ENCODE measurements around the gene SLC26A11.

DNA sequence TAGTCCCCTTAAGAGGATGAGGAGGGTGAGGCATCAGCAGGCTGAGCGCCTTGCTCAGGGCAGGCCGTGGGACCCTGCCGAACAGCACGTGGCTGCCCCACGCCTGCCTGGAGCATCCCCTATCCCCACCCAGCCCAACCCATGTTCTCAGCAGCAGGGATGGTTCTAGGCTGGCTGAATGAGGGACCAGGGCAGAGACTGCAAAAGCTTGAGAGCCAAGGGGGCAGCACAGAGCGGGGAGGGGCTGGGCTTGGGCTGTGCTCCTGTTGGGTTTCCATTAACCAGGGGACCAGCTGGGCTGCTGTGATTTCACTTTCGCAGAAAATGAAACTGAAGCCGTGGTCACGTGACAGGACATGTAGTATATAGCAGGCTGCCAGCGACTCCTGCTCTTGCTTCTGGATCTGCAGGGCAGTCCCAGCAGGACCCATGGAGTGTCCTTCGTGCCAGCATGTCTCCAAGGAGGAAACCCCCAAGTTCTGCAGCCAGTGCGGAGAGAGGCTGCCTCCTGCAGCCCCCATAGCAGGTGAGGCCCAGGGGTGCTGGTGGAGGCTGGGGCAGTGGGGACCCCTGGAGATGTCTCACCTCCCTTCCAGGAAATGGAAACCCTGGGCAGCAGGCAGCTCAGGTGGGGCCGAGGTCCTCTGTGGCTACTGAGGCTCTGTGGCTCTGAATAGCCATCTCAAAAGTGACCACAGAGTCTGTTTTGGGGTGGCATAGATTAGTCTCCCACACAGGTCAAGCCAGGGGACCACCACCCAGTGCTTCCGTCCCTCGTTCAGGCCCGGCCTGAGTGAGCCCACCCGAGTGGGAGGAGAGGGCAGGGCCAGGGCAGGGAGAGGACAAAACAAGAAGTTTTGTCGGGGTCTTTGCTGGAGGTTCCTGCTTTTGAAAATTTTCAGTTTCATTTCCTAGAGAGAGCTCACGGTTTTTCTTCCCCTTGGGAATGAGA, 43.3 kb downstream of the SLC26A11 start:
- TF ChIP-seq SUZ12 (IDR thresholded peaks at IDR 0.05; ENCODE audit: extremely low read depth, insufficient read depth, insufficient read length) = no peak
- TF ChIP-seq ZNF274 (IDR thresholded peaks at IDR 0.05; ENCODE audit: low read depth, low read length) = no peak
- no peak for TF ChIP-seq YY1 (IDR thresholded peaks at IDR 0.05; ENCODE audit: insufficient read depth, insufficient read length)

All from NT2/D1 (cell line).